RWPE2 (cell line): ENCODE data around the gene KAT6B.

Experiments used
- ATAC-seq: fragments of 200-7000 bp; cut with Tn5 transposase; 3 replicates; pipeline ENCODE4 v1.9.1; 2021; ENCODE audit warnings: low read depth
- DNase-seq: peaks from one replicate; pipeline ENCODE4 v3.0.0-alpha.2; 2020; ENCODE audit warnings: low spot score
- H3K27ac ChIP-seq: fragments of 450-650 bp; 2 replicates; pipeline ENCODE4 v1.5.1; 2017; ENCODE audit warnings: mild to moderate bottlenecking; ENCODE audit not compliant: poor library complexity, severe bottlenecking
- H3K27me3 ChIP-seq: fragments of 250-450 bp; sonication (Bioruptor Pico); 2 replicates; pipeline ENCODE4 v1.5.1; 2021; ENCODE audit warnings: mild to moderate bottlenecking, moderate library complexity; ENCODE audit not compliant: insufficient read depth, poor library complexity, severe bottlenecking
- H3K36me3 ChIP-seq: fragments of 250-450 bp; sonication (Bioruptor Pico); 2 replicates; pipeline ENCODE4 v1.5.1; 2020; ENCODE audit warnings: low read depth, mild to moderate bottlenecking, moderate library complexity
- H3K4me1 ChIP-seq: fragments of 250-450 bp; sonication (Bioruptor Pico); 2 replicates; pipeline ENCODE4 v1.5.1; 2021; ENCODE audit warnings: mild to moderate bottlenecking, moderate library complexity; ENCODE audit not compliant: insufficient read depth, poor library complexity, severe bottlenecking
- H3K4me3 ChIP-seq: fragments of 250-450 bp; sonication (Bioruptor Pico); 2 replicates; pipeline ENCODE4 v1.5.1; 2021; ENCODE audit warnings: mild to moderate bottlenecking, moderate library complexity; ENCODE audit not compliant: severe bottlenecking
- H3K9me3 ChIP-seq: fragments of 250-450 bp; sonication (Bioruptor Pico); 2 replicates; pipeline ENCODE4 v1.5.1; 2021; ENCODE audit warnings: mild to moderate bottlenecking, moderate library complexity; ENCODE audit not compliant: severe bottlenecking
- TF ChIP-seq, protein P1 (sequence below): fragments of 450-650 bp; IDR thresholded peaks from one replicate; pipeline ENCODE4 v1.5.1; 2017; ENCODE audit warnings: mild to moderate bottlenecking, moderate library complexity; ENCODE audit not compliant: poor library complexity, severe bottlenecking

KAT6B gene

GRCh38 chr10:74992068-74992467 lies 165.7 kb downstream of the KAT6B start:
- no peaks in the 10 kb centered on the region; the same call in 1 of the 2 replicates for H3K36me3 ChIP-seq
- H3K27me3 ChIP-seq, result no peaks in the 10 kb centered on the region
- TF ChIP-seq, protein P1, sequence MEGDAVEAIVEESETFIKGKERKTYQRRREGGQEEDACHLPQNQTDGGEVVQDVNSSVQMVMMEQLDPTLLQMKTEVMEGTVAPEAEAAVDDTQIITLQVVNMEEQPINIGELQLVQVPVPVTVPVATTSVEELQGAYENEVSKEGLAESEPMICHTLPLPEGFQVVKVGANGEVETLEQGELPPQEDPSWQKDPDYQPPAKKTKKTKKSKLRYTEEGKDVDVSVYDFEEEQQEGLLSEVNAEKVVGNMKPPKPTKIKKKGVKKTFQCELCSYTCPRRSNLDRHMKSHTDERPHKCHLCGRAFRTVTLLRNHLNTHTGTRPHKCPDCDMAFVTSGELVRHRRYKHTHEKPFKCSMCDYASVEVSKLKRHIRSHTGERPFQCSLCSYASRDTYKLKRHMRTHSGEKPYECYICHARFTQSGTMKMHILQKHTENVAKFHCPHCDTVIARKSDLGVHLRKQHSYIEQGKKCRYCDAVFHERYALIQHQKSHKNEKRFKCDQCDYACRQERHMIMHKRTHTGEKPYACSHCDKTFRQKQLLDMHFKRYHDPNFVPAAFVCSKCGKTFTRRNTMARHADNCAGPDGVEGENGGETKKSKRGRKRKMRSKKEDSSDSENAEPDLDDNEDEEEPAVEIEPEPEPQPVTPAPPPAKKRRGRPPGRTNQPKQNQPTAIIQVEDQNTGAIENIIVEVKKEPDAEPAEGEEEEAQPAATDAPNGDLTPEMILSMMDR, result no peak
- no peak overlapping the region for H3K4me3 ChIP-seq
- H3K9me3 ChIP-seq, result no peaks in the 10 kb centered on the region
- ATAC-seq (no peak), DNase-seq (no peak)
- no peak overlapping the region for H3K27ac ChIP-seq
- H3K4me1 ChIP-seq, result no peaks in the 10 kb centered on the region

- no peak overlapping the region for H3K4me3 ChIP-seq
- no peak overlapping the region for H3K27ac ChIP-seq
- DNase-seq (no peak), ATAC-seq (no peak)
- no peaks in the 10 kb centered on the region for H3K9me3 ChIP-seq
- H3K36me3 ChIP-seq, result no peaks in the 10 kb centered on the region; the same call in none of the 2 replicates
- H3K27me3 ChIP-seq, result no peaks in the 10 kb centered on the region
- TF ChIP-seq, protein P1, result no peak
- H3K4me1 ChIP-seq, result no peaks in the 10 kb centered on the region
Measured at GRCh38 chr10:74993649-74994048, 167.2 kb downstream of the KAT6B start.

DNA sequence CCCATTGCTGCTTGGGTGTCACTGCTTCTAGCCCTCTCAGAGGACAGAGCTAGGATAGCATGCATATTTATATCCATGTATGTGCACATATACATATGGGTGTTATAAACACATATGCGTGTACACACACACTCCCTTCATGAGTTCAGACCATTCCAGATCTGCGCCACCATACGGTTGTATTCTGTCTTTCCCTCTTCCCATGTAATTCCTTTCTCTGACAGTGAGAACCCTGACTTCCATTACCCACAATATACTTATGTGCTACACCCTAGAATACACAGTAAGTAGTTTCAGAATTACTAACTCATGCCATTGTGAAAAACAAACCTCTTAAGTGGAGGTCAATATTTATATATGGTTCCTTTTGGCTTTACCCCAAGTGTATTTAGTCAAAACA lies 168.5 kb downstream of the KAT6B start:
- H3K4me1 ChIP-seq, result no peaks in the 10 kb centered on the region
- H3K27me3 ChIP-seq, result no peaks in the 10 kb centered on the region
- H3K4me3 ChIP-seq, result no peak overlapping the region
- TF ChIP-seq, protein P1, result no peak
- ATAC-seq (no peak), DNase-seq (no peak)
- no peaks in the 10 kb centered on the region for H3K9me3 ChIP-seq
- no peaks in the 10 kb centered on the region; the same call in 1 of the 2 replicates for H3K36me3 ChIP-seq
- no peak overlapping the region for H3K27ac ChIP-seq

DNA sequence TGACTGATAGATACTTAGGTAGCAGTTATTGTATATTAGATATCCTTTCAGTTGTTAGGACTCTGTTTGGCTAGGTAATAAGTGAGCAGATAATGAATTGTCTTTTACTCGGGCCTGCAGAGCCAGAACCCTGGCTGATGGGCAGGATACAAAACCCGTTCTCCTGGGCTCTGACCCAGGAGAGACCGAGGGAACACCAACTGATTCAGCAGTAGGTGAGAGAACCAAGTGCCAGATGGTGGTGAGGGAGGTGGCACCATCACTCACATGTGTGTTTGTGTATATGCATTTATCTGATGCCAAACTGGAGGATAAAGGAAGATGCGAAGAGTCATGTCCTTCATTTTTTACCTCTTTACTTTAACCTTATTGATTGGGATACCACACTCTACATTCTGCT lies 169.4 kb downstream of the KAT6B start:
- Histone ChIP-seq H3K36me3 (no peaks in the 10 kb centered on the region; the same call in 1 of the 2 replicates), H3K27me3 (no peaks in the 10 kb centered on the region), H3K27ac (no peak overlapping the region), H3K4me1 (no peaks in the 10 kb centered on the region), H3K4me3 (no peak overlapping the region), H3K9me3 (no peaks in the 10 kb centered on the region)
- TF ChIP-seq, protein P1, result no peak
- no peak for DNase-seq
- no peak for ATAC-seq

DNA sequence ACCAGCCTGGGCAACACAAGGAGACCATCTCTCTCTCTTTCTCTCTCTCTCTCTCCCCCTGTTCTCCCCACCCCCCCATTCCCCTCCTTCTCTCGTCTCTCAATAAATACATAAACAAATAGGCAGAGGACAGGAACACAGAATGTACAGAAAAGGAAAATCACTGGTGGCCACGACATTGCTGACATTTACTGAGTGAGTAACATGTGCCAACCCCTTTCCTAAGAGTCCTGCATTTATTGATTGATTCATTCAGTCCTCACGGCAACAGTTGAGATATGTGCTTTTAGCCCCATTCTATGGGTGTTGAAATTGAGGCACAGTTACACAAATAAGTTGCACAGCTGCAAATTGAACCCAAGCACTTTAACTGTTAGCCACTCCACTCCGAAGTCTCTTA lies 170.8 kb downstream of the KAT6B start:
- ATAC-seq (no peak), DNase-seq (no peak)
- H3K36me3 ChIP-seq, result no peaks in the 10 kb centered on the region; the same call in 1 of the 2 replicates
- H3K27me3 ChIP-seq, result no peaks in the 10 kb centered on the region
- no peak overlapping the region for H3K27ac ChIP-seq
- H3K4me3 ChIP-seq, result no peak overlapping the region
- no peaks in the 10 kb centered on the region for H3K9me3 ChIP-seq
- H3K4me1 ChIP-seq, result no peaks in the 10 kb centered on the region
- TF ChIP-seq, protein P1, result no peak
